Measurements from ENCODE around the gene MTFMT.

Gene MTFMT

DNA sequence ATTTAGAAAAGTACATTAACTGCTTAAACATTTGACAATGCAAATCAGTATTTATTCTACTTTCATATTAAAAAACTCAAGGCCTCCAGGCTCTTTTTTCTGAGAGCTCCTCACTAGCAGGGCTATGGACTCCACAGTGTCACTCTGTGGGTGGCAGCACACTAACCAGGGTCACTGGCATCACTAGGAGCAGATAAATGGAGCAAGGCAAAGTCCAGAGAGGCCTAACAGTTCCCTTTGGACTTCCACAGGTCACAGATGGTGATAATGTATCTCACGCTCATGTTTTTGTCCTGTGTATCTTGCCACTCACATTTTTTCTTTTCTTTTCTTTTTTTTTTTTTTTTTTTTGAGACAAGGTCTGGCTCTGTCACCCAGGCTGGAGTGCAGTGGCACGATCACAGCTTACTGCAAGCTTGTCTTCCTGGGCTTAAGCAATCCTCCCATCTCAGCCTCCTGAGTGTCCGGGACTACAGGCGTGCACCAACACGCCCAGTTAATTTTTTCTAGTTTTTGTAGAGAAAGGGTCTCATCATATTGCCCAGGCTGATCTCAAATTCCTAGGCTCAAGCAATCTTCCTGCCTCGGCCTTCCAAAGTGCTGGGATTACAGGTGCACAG, 47.5 kb downstream of the MTFMT start:
- DNase-seq: no peak

DNA sequence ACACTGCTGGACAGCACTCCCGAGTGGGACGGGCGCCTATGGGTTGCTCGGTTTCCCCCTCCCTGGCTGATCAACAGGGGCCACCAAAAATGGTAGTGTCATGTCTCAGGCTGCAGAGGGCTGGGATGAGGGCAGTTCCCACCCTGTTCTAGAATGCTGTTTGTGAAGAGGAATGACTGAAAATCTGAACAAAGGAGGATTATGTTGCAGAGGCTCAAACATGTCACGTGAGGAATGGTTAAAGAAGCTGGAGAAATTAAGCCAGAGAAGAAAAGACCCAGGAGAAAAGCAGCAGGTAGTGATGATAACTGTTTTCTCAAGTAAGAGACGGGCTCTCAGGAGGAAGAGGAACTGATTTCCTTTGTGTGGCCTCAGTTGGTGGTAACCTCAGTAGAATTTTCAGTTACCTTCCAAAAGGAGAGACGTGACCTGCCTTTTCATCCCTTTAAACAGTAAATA, 50.2 kb downstream of the MTFMT start:
- DNase-seq: peak; percentile 1

DNA sequence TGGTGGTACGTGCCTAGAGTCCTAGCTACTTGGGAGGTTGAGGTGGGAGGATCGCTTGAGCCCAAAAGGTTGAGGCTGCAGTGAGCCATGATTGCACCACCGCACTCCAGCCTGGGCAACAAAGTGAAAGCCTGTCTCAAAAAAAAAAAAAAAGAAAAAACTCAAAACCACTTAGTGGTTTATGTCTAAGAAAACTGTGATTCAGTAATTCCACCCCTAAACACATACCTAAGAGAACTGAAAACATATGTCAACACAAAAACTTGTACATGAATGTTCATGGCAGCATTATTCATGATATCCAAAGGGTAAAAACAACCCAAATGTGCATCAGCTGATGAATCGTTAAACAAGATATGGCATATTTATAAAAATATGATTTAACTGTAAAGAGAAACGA, 54.0 kb downstream of the MTFMT start:
- DNase-seq: no peak

DNA sequence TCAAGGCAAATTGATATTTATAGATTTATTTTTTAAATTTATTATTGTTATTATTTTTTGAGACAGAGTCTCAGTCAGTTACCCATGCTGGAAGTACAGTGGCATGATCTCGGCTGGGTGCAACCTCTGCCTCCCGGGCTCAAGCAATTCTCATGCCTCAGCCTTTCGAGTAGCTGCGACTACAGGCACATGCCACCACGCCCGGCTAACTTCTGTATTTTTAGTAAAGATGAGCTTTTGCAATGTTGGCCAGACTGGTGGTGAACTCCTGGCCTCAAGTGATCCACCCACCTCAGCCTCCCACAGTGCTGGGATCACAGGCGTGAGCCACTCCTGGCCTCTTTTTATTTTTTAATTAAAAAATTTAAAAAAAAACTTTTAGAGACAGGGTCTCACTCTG, 58.7 kb downstream of the MTFMT start:
- no peak for DNase-seq

DNA sequence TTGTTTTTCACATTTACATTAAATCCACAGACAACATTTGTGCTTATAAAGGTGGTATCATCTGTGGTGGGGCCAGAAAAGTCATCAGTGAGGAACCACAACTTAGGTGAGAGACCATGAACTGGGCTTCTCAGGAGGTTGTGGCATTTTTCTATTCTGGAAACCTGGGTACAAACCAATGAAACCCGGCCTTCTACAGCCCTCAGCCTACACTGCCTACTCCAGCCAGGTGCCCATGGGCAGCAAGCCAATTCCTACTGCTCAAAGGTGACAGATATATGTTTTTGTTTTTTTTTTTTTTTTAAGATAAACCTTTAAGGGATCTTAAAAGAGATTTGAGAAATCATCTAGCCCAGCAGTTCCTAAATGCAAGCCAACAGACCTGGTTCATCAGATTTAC, 60.0 kb downstream of the MTFMT start:
- DNase-seq: no peak

DNA sequence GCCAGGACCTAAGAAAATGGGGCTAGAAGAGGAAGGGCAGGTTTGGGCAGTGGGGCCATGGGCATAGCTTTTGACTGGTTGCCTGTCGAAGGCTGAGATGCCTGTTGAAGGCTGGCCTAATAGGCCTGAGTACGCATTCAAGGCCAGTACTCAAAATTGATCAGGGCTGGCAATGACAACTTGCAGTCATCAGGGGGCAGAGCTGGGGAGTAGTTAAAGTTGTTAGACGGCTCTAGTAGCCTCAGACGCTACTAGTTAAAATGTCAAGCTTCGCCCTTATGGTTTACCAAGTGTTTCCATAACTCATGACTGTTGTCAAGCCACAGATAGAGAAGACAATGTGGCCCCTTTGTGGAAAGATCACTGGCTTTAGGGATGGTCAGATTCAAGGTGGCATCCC, 68.4 kb downstream of the MTFMT start:
- DNase-seq: no peak

DNA sequence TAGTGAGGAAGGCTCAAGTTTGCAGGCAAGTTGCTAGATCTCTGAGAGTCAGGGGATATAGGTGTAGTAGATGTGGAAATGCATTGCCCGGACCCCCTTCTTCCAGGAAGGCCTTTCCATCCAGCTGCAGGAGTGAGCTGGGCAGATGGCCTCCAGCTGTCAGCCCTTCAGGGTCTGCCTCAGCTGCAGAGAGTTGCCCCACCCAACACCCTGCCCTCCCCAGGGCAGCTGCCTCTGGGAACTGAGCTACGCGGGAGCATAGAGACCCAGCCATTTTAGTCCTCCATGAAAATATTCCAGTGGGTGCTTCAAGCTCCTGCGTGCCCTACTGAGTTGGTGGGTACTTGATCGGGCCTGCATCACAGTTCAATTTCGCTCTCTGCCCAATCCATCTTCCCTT, 69.3 kb downstream of the MTFMT start:
- DNase-seq: no peak

DNA sequence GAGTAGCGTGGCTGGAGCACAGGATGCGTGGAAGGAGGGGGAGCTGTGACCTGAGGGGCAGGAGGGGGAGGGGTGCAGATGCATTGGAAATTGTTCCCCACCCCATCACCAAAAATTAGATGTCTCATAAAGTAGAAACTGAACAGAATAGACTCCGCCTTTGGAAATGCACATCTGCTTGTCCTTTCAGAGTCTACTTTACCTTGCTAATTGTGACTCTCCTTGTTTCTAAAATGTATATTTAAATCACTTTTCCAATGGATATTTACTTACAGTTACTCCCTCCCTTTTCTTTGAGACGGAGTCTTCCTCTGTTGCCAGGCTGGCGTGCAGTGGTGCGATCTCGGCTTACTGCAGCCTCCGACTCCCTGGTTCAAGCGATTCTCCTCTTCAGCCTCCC, 70.3 kb downstream of the MTFMT start:
- no peak for DNase-seq

DNA sequence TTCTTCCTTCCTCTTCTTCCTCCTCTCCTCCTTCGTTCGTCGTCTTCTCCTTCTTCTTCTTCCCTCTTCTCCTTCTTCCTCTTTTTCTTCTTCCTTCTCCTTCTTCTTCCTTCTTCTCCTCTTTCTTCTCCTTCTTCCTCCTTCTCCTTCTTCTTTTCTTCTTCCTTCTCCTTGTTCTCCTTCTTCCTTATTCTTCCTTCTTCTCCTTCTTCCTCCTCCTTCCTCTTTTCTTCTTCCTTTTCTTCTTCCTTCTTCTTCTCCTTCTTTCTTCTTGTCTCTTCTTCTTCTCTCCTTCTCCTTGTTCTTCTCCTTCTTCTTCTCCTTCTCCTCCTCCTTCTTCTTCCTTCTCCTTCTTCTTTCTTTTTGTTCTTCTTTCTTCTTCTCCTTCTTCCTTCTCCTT, 75.0 kb downstream of the MTFMT start:
- DNase-seq: no peak

DNA sequence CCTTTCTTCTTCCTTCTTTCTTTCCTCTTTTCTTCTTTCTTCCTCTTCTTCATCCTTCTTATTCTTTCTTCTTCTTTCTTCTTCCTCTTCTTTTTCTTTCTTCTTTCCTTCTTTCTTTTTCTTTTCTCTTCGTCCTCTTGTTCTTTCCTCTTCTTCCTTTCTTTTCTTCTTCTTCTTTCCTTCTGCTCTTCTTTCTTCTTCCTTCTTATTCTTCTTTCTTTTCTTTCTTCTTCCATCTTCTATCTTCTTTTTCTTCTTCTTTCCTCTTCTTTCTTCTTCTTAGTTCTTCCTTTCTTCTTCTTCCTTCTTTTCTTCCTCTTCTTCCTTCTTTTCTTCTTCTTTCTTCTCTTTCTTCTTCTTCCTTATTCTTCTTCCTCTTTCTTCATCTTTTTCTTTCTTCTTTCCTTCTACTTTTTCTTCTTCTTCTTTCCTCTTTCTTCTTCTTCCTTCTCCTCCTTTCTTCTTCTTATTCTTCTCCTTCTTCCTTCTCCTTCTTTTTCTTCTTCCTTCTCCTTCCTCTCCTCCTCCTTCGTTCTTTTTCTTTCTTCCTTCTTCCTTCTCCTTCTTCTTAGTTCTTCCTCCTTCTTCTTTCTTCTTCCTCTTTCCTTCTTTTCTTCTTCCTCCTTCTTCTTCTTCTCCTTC, 77.5 kb downstream of the MTFMT start:
- DNase-seq: no peak
